Effector memory CD8-positive, alpha-beta T cell (primary cell): ENCODE data around the gene DLG2.

Experiments used
- ATAC-seq: fragments of 150-1000 bp; cut with Tn5 transposase; replicated peaks from 2 replicates; pipeline ENCODE4 v1.10.0; 2021; ENCODE audit warnings: mild to moderate bottlenecking, moderate library complexity
- DNase-seq, 3 experiments: peaks; one replicate each; pipeline ENCODE4 v3.0.0; 2021
- H3K27ac Mint-ChIP-seq, 2 donors: one replicate each; pipeline ENCODE4 v1.8.0; 2022; ENCODE audit warnings: mild to moderate bottlenecking in 2 of 2, mixed read lengths in 2 of 2, moderate library complexity in 2 of 2
- H3K27me3 Mint-ChIP-seq, 2 donors: one replicate each; pipeline ENCODE4 v1.8.0; 2022; ENCODE audit warnings: mixed read lengths in 2 of 2
- H3K36me3 Mint-ChIP-seq: one replicate; pipeline ENCODE4 v1.8.0; 2022; ENCODE audit warnings: mild to moderate bottlenecking, moderate library complexity, mixed read lengths; ENCODE audit not compliant: insufficient read depth
- H3K4me1 Mint-ChIP-seq, 2 donors: one replicate each; pipeline ENCODE4 v1.8.0; 2022; ENCODE audit warnings: low read depth in 2 of 2, mixed read lengths in 2 of 2
- H3K4me3 Mint-ChIP-seq, 2 donors: one replicate each; pipeline ENCODE4 v1.8.0; 2022; ENCODE audit warnings: mild to moderate bottlenecking in 2 of 2, mixed read lengths in 2 of 2, moderate library complexity in 2 of 2
- H3K9me3 Mint-ChIP-seq, 2 donors: one replicate each; pipeline ENCODE4 v1.8.0; 2022; ENCODE audit warnings: mixed read lengths in 2 of 2

The DLG2 gene

DNA sequence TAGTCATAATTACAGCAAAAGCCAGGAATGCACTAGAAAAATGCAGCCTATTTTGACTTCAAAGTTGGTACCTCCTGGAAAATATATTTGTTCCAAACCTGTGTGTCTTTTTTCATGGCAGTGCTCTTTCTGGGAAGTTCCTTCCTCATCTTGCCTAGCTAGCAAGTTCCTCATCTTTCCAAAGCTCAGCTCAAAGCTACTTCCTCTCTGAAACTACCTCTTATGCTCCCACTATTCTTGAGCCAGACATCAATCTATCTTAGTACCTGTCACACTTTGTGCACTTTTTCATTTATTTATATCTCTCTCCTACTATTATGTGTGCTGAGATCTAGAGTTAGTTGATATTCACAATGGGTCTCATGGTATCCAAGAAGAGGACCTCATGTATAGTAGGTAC is 2149.4 kb downstream of the DLG2 start:
- no peaks in the 10 kb centered on the region for H3K4me1 Mint-ChIP-seq
- H3K27me3 Mint-ChIP-seq: peaks cover 0 to 12% of the 10 kb centered on the region in 2 donors
- DNase-seq: no peak
- ATAC-seq: no peak
- no peak overlapping the region for H3K27ac Mint-ChIP-seq
- H3K4me3 Mint-ChIP-seq: no peak overlapping the region
- no peaks in the 10 kb centered on the region for H3K9me3 Mint-ChIP-seq
- no peaks in the 10 kb centered on the region for H3K36me3 Mint-ChIP-seq

DNA sequence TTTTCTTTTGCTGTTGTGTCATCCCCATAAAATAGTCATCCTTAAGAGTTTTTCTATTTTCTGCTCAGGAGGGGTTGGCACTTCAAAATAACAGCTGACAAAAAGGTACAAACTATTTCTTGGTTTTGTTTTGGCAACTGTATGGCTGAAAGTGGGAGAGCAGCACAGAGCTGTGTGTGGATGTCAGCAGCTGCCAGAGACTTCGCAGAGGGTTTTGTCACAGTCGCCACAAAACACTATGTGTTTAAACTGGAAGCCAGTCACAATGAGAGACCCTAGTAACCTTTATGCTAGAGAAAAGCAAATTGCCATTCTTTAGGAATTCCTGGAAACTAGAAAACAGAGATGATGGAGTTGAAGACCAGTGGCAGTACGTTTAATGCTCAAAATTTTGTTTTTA is 2151.4 kb downstream of the DLG2 start:
- H3K4me3 Mint-ChIP-seq: no peak overlapping the region
- H3K27ac Mint-ChIP-seq: no peak overlapping the region
- H3K4me1 Mint-ChIP-seq: no peaks in the 10 kb centered on the region
- H3K9me3 Mint-ChIP-seq: no peaks in the 10 kb centered on the region
- no peak for ATAC-seq
- DNase-seq: no peak
- peaks cover 0 to 17% of the 10 kb centered on the region in 2 donors for H3K27me3 Mint-ChIP-seq
- no peaks in the 10 kb centered on the region for H3K36me3 Mint-ChIP-seq

GRCh38 chr11:83473743-83474142 is 2153.4 kb downstream of the DLG2 start:
- H3K27ac Mint-ChIP-seq: no peak overlapping the region
- no peaks in the 10 kb centered on the region for H3K36me3 Mint-ChIP-seq
- H3K4me1 Mint-ChIP-seq: no peaks in the 10 kb centered on the region
- no peak for DNase-seq
- no peak overlapping the region for H3K4me3 Mint-ChIP-seq
- no peaks in the 10 kb centered on the region for H3K9me3 Mint-ChIP-seq
- ATAC-seq: no peak
- H3K27me3 Mint-ChIP-seq: peaks cover 0 to 17% of the 10 kb centered on the region in 2 donors

GRCh38 chr11:83472806-83473205 is 2154.3 kb downstream of the DLG2 start:
- DNase-seq (no peak), ATAC-seq (no peak)
- H3K27ac Mint-ChIP-seq: no peak overlapping the region
- H3K36me3 Mint-ChIP-seq: no peaks in the 10 kb centered on the region
- no peak overlapping the region for H3K4me3 Mint-ChIP-seq
- peaks cover 0 to 17% of the 10 kb centered on the region in 2 donors for H3K27me3 Mint-ChIP-seq
- no peaks in the 10 kb centered on the region for H3K4me1 Mint-ChIP-seq
- H3K9me3 Mint-ChIP-seq: no peaks in the 10 kb centered on the region

DNA sequence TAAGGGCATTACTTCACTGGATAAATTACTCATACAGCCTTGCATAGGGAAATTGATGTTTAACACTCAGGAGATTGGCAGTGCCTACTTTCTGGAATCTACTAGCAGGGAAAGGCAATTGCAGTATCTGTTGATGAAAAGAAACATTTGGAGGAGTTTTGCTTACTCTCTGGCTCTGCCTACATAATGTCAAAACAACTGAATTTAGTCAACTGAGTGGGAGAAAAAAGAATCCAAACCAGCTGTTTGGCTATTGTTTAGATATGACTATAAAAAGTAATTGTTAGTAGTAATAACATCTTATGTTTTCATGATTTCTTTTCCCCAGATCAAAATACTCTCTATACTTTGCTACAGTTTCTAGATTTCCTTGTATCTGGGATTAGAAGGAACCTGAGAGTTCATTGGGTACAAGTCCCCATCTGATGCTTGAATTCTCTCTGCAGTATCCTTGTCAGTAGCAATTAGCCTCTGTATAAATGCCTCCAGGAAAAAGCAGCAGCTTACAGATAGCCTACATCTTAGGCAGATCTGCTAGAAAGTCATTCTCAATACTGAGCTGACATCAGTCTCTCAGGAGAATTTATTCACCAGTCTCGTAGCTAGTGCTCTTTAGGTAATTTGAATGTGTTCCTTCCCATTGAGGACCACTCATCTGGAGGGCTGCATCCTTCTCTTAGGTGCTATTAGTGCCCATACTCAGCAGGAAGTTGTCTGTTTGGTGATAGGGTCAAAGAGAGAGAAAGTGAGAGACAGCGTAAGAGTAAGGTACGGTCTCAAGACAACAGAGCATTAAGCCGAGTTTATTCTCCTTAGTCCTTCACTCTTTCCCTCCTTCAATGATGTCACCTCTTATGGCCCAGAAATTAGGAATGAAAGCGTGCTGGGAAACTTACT is 2155.1 kb downstream of the DLG2 start:
- no peak for DNase-seq
- no peak overlapping the region for H3K4me3 Mint-ChIP-seq
- H3K36me3 Mint-ChIP-seq: no peaks in the 10 kb centered on the region
- H3K9me3 Mint-ChIP-seq: no peaks in the 10 kb centered on the region
- H3K4me1 Mint-ChIP-seq: no peaks in the 10 kb centered on the region
- peaks cover 0 to 17% of the 10 kb centered on the region in 2 donors for H3K27me3 Mint-ChIP-seq
- H3K27ac Mint-ChIP-seq: no peak overlapping the region
- ATAC-seq: no peak

GRCh38 chr11:83467837-83468236 is 2159.3 kb downstream of the DLG2 start:
- no peaks in the 10 kb centered on the region for H3K36me3 Mint-ChIP-seq
- peaks cover 0 to 5% of the 10 kb centered on the region in 2 donors for H3K27me3 Mint-ChIP-seq
- H3K9me3 Mint-ChIP-seq: no peaks in the 10 kb centered on the region
- no peak overlapping the region for H3K27ac Mint-ChIP-seq
- no peak for ATAC-seq
- no peak for DNase-seq
- H3K4me3 Mint-ChIP-seq: no peak overlapping the region
- H3K4me1 Mint-ChIP-seq: no peaks in the 10 kb centered on the region

GRCh38 chr11:83464160-83464944 is 2162.8 kb downstream of the DLG2 start:
- H3K9me3 Mint-ChIP-seq: no peaks in the 10 kb centered on the region
- ATAC-seq (no peak), DNase-seq (no peak)
- H3K4me1 Mint-ChIP-seq: no peaks in the 10 kb centered on the region
- H3K36me3 Mint-ChIP-seq: no peaks in the 10 kb centered on the region
- no peaks in the 10 kb centered on the region for H3K27me3 Mint-ChIP-seq
- no peak overlapping the region for H3K4me3 Mint-ChIP-seq
- no peak overlapping the region for H3K27ac Mint-ChIP-seq

DNA sequence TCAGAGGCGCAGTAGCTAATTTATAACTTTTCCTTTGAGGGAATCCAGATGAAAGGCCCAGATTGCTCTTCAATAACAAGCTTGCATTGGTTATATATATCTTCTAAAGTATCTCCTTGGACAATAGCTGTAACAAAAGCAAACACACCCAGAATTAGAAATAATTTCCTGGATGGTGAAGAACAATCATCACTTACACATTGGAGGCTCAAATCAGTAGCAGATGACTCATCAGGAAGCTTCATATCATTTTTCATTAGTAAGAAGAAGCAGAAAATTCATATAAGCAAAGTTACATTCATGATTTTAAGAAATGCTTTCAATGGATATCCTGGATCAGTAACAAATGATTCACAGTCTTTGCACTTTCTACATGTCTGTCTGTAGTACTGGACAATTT is 2167.3 kb downstream of the DLG2 start:
- Mint-ChIP-seq H3K27me3 (no peaks in the 10 kb centered on the region), H3K9me3 (no peaks in the 10 kb centered on the region), H3K36me3 (no peaks in the 10 kb centered on the region), H3K4me3 (no peak overlapping the region), H3K27ac (no peak overlapping the region), H3K4me1 (no peaks in the 10 kb centered on the region)
- ATAC-seq: no peak
- no peak for DNase-seq

DNA sequence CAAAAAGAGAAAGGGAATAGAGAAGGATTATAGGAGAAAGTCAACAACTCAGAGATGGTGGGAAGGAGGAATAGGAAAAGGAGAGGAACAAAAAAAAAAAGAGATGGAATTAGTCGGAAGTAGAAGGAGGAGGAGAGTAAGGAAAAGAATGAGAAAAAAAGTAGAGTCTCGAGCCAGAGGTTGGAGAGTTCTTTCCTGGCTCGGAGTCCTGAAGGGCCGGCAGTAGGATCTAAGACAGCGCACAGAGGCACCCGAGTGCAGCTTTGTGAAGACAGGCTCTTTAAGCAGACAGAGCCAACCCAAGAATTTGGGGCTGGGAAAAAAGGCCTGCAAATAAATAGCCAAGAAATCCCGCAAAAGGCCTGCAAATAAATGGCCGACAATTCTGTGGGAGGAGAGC is 2170.6 kb downstream of the DLG2 start:
- no peaks in the 10 kb centered on the region for H3K9me3 Mint-ChIP-seq
- H3K36me3 Mint-ChIP-seq: no peaks in the 10 kb centered on the region
- H3K4me1 Mint-ChIP-seq: no peaks in the 10 kb centered on the region
- no peak overlapping the region for H3K4me3 Mint-ChIP-seq
- ATAC-seq (no peak), DNase-seq (no peak)
- H3K27ac Mint-ChIP-seq: no peak overlapping the region
- H3K27me3 Mint-ChIP-seq: no peaks in the 10 kb centered on the region

DNA sequence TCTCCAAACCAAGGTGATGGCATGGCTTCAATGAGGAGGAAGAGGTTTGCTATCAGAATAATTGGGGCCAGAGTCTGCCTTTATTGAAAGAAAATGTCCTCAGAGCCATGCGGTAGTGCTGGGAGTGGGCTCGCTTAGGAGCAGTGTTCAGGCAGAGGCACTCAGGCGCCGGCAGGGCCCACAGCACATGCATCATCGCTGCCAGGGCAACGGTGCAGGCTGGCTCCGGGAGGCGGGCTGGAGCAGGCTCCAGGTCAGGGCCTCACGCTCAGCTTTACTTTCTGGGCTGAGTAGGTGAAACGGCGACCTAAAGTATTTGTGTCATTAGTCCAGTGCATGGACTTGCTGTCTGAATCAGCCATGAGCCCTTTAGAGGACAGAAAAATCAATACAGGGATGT is 2171.1 kb downstream of the DLG2 start:
- Mint-ChIP-seq H3K9me3 (no peaks in the 10 kb centered on the region), H3K27me3 (no peaks in the 10 kb centered on the region), H3K4me1 (no peaks in the 10 kb centered on the region), H3K36me3 (no peaks in the 10 kb centered on the region), H3K4me3 (no peak overlapping the region), H3K27ac (no peak overlapping the region)
- no peak for ATAC-seq
- DNase-seq: no peak

DNA sequence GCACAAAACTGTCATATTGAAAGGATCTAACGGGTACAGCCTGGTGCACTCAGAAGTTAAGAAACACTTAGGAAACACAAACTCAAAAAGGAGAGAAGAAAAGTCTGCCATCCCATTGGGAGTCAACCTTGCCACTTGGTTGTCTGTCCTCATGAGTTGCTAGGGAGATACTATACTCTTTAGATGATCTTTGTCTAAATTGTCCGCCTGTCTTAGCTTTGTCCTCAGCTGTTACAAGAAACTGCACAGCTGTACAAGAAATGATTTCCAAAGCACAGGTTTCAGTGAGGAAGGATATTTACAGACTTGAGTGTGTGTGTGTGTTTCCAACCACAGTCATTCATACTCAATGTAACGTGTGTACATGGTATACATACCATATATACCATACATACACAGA is 2171.8 kb downstream of the DLG2 start:
- Mint-ChIP-seq H3K36me3 (no peaks in the 10 kb centered on the region), H3K27ac (no peak overlapping the region), H3K9me3 (no peaks in the 10 kb centered on the region), H3K4me1 (no peaks in the 10 kb centered on the region), H3K4me3 (no peak overlapping the region), H3K27me3 (no peaks in the 10 kb centered on the region)
- ATAC-seq: no peak
- DNase-seq: no peak

DNA sequence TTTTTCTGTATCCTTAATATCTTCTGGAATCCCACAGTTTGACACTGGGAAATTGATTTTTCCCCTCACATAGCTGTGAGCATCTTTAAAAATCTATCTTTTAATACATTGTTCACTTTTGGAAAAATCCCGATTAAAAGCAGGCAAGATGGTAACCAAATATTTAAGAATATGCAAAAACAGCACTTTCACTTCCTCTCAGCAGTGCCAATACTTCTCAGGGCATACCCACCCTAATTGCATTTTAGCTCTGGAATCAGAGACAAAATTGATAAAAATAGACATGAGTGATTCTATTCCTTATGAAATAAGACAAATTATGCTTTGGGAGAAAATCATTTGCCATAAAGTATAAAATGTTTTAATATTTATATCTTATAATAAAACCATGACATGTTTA is 2172.5 kb downstream of the DLG2 start:
- ATAC-seq: no peak

DNA sequence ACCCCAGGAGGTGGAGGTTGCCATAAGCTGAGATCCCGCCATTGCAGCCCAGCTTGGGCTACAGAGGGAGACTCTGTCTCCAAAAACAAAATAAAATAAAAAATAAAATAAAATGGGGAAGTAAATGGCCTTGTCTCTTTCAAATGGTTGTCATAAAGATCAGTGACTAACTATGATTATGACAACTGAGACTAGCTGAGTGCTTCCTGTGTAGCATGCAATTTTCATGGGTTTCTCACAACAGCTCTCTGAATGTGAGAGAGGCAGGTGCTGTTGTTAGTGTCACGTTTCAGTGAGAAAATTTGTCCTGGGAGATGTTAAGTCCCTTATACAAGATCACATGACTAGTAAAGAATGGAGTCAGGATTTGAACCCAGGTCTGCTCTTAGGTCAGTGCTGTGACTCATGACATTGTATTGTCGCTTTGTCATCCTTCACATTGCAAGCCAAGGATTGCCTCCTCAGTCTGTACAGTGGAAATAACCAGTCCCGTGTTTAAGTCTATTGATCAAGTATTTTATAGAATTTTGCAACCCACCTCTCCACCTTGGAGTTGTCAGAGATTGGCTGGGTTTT is 2177.7 kb downstream of the DLG2 start:
- no peak for ATAC-seq
- no peaks in the 10 kb centered on the region for H3K4me1 Mint-ChIP-seq
- DNase-seq: no peak
- peaks cover 0 to 10% of the 10 kb centered on the region in 2 donors for H3K27me3 Mint-ChIP-seq
- H3K9me3 Mint-ChIP-seq: peaks cover 2 to 8% of the 10 kb centered on the region in 2 donors
- H3K4me3 Mint-ChIP-seq: no peak overlapping the region
- H3K36me3 Mint-ChIP-seq: no peaks in the 10 kb centered on the region
- H3K27ac Mint-ChIP-seq: no peak overlapping the region

More for the DNA sequence above, 2172.5 kb downstream of the DLG2 start:
- Mint-ChIP-seq H3K27ac (no peak overlapping the region), H3K27me3 (no peaks in the 10 kb centered on the region), H3K4me3 (no peak overlapping the region), H3K9me3 (no peaks in the 10 kb centered on the region), H3K36me3 (no peaks in the 10 kb centered on the region), H3K4me1 (no peaks in the 10 kb centered on the region)
- no peak for DNase-seq
